Measurements from ENCODE around the gene SETD5. TPM values are rescaled to one million over a fixed set of nuclear protein-coding genes. Genes with fewer than 3 reads are reported as not detected.

Gene SETD5
- polyA plus RNA-seq, 1 donor, result 111 TPM

- DNase-seq, result no peak
Observed at GRCh38 chr3:9514956-9515355, 117.5 kb downstream of the SETD5 start.

GRCh38 chr3:9525078-9525477, 127.7 kb downstream of the SETD5 start:
- DNase-seq, result no peak

Other genes starting within 250 kb of the SETD5 start
- gene SRGAP3, start 148.0 kb upstream of the SETD5 start, polyA plus RNA-seq (ENCODE audit: insufficient read length), result 24.1 TPM
- gene THUMPD3, start 34.6 kb upstream of the SETD5 start, polyA plus RNA-seq (ENCODE audit: insufficient read length), result 27.0 TPM
- gene LHFPL4, start 156.2 kb downstream of the SETD5 start, polyA plus RNA-seq (ENCODE audit: insufficient read length), result 0.04 TPM

Data from hindlimb muscle (tissue), 1 donor.